Measurements from ENCODE around the gene UBXN6.

UBXN6 gene

GRCh38 chr19:4439243-4439642 lies 18.4 kb downstream of the UBXN6 start:
- DNase-seq: no peak

DNA sequence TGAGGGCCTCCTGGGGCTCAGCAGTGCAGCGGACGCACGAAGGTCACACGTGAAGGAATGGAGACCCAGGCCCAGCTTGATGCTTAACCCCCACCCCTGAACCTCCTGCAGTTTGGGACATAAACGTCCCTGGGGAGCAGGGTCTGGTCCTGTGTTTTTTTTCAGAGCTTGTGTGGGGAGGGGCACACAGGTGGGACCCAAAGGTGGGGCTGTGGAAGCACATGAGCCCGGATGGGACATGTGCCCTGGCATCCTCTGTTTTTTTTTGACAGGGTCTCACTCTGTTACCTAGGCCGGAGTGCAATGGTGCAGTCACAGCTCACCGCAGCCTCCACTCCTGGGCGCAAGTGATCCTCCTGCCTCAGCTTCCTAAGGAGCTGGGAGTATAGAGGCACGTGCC lies 20.5 kb downstream of the UBXN6 start:
- no peak for DNase-seq

GRCh38 chr19:4436231-4436630 lies 21.4 kb downstream of the UBXN6 start:
- DNase-seq: no peak

DNA sequence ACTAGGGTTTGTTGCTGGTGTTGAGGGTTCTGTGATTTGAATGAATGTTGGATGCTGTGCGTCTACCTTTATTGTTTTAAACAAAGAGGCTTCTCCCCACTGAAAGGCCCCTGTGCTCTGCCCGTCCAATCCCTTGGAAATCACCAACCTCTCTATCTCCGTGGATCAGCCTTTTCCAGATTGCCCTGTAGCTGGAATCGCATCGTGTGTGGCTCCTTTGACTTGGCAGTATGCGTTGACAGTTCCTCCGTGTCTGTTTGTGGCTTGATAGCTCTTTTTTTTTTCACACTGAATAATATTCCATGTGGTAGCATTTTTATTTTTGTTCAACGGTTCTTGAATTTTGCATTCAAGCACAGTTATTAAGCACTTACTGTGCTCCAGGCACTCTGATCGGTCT lies 23.2 kb downstream of the UBXN6 start:
- no peak for DNase-seq

DNA sequence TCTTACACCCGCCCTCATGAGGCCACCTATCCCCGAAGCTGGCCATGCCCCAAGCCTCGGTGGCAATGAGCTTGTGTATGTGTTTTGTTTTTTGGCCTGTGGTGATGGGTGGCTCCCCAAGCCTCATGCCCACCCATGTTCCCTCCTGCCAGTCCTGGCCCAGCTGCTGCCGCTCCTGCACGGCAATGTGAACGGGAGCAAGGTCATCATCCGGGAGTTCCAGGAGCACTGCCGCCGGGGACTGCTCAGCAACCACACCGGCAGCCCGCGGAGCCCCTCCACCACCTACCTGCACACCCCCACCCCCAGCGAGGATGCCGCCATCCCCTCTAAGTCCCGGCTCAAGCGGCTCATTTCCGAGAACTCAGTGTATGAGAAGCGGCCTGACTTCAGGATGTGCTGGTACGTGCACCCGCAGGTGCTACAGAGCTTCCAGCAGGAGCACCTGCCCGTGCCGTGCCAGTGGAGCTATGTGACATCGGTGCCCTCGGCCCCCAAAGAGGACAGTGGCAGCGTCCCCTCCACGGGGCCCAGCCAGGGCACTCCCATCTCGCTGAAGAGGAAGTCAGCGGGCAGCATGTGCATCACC lies 24.6 kb downstream of the UBXN6 start:
- DNase-seq: no peak

- DNase-seq: no peak
Measured at GRCh38 chr19:4431808-4432674, 25.6 kb downstream of the UBXN6 start.

GRCh38 chr19:4431296-4431695 lies 26.3 kb downstream of the UBXN6 start:
- DNase-seq: no peak

GRCh38 chr19:4430760-4431159 lies 26.8 kb downstream of the UBXN6 start:
- no peak for DNase-seq

DNA sequence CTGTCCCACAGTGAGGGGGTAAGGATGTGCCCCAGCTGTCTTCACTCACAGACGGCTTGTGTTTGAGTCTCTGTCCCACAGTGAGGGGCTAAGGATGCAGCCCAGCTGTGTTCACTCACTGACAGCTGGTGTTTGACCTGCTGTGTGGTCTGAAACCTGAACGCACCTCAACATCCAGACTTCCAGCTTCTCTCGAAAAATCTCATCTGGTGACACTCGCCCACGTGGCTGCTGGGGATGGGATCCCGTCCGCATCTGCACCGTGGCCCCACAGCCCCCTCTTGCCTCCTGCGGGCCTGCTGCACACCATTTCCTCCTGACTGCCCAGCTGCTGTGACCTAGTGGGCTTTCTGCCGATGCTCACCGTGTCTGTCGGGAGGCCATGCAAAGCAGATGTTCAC lies 27.8 kb downstream of the UBXN6 start:
- no peak for DNase-seq

DNA sequence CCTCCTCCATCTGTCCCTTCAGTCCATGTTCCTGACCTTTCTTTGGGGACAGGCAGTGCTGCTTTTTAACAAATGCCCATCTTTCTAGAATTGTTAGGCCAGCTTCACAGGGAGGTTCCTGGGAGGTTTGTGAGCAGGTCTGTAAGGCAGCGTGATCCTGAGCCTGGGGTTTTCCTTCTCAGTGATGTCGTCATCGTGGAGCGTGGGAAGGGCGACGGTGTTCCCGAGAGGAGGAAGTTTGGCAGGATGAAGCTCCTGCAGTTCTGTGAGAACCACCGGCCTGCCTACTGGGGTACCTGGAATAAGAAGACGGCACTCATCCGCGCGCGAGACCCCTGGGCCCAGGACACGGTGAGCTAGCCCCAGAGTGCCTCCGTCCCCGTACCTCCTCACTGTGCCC lies 28.3 kb downstream of the UBXN6 start:
- DNase-seq: no peak

DNA sequence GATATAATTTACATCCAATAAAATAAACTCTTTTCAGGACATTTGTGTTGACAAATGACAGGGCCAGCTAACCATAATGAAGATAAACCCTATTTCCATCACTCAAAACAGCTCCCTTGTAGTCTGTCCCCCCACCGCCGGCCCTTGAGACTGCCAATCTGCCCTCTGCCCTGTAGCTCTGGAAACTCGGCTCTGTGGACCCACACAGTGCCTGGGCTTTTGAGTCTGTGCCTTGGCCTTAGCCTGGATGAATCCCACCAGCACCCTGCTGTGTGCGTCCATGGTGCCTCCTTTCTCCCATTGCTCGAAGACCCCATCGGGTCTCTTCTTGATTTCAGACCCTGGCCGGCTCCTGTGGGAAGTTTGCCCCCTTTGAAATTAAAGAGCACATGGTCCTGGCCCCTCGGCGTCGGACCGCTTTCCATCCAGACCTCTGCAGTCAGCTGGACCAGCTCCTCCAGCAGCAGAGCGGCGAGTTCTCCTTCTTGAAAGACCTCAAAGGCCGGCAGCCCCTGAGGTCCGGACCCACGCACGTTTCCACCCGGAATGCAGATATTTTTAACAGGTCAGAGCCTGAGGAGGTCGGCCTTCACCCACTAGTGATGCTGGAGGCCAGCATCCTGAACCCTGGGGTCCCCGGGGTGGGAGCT lies 29.1 kb downstream of the UBXN6 start:
- no peak for DNase-seq

GRCh38 chr19:4425537-4425936 lies 32.1 kb downstream of the UBXN6 start:
- no peak for DNase-seq

GRCh38 chr19:4423416-4424126 lies 34.0 kb downstream of the UBXN6 start:
- DNase-seq: no peak

- DNase-seq: no peak
Measured at GRCh38 chr19:4416268-4416667, 41.3 kb downstream of the UBXN6 start.

DNA sequence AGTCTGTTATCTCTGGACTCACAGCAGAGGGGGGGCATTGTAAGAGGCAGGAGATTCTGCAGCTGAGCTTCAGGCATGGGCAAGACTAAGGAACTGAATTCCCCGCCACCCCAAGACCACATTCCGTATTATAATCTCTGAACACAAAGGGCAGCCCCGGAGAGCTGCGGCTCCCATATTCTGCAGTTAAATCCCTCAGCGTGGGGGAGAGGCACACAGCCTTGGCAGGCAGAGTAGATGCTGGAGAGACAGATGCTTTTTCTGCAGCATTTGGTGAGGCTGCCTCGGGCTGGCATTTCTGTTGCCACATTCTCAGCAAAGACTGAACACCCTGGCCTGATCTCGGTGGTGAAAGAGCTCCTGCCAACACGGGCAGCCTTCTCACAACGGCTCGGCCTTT lies 42.2 kb downstream of the UBXN6 start:
- no peak for DNase-seq

GRCh38 chr19:4414800-4415321 lies 42.7 kb downstream of the UBXN6 start:
- DNase-seq: no peak

DNA sequence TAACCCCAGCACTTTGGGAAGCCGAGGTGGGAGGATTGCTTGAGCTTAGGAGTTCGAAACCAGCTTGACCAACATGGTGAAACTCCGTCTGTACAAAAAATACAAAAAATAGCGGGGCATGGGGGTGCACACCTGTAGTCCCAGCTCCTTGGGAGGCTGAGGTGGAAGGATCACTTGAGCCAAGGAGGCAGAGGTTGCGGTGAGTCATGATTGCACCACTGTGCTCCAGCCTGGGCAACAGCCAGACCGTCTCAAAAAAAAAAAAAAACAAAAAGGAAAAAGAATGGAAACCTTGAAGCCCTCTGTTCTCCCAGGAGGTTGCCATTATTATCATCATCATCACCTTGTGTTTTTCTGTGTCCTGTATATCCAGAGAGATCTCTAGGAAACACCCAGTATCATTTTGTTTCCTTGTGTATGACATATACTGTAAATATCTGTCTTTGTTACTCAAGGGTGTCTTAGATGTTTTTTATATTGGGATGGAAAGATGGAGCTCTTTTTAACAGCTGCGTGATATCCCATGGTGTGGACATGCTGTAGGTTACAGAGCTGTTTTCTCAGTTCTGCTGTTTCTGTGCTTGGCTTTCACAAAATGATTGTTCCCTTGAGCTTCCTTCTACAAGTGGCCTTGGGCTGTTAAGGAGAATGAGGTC lies 43.3 kb downstream of the UBXN6 start:
- DNase-seq: no peak

- DNase-seq: no peak
Measured at GRCh38 chr19:4413588-4413987, 44.0 kb downstream of the UBXN6 start.

DNA sequence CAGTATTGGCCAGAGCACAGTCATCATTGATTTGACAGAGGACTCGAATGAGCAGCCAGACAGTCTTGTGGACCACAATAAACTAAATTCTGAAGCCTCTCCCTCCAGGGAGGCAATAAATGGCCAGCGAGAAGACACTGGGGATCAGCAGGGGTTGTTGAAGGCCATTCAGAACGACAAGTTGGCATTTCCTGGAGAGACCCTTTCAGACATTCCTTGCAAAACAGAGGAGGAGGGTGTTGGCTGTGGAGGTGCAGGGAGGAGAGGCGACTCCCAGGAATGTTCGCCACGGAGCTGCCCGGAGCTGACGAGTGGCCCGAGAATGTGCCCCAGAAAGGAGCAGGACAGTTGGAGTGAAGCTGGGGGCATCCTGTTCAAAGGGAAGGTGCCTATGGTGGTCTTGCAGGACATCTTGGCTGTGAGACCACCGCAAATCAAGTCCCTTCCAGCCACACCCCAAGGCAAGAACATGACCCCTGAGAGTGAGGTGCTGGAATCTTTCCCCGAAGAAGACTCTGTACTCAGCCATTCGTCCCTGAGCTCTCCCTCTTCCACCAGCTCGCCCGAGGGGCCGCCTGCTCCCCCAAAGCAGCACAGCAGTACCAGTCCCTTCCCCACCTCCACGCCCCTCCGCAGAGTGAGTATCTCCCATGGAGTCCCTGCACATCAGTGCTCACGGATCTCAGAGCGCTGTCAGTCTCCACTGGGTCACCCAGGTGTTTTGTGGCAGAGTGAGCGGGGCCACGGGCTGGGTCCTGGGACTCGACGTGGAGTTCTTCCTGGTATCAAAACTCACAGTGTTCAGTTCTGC lies 48.3 kb downstream of the UBXN6 start:
- DNase-seq: no peak

DNA sequence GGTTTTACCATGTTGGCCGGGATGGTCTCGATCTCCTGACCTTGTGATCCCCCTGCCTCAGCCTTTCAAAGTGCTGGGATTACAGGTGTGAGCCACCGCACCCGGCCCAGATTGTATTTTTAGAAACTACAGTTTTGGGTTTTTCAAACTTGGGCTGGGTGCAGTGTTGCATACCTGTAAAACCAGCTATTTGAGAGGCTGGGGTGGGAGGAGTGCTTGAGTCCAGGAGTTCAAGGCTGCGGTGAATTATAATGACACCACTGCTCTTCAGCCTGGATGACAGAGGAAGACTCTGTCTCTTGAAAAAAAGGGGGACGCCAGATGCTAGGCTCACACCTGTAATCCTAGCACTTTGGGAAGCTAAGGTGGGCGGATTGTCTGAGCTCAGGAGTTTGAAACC lies 51.0 kb downstream of the UBXN6 start:
- DNase-seq: no peak

- DNase-seq: no peak
Measured at GRCh38 chr19:4405977-4406376, 51.6 kb downstream of the UBXN6 start.

Data from activated gamma-delta T cell (primary cell).